Natural killer cell (primary cell): ENCODE data around the gene GGPS1. TPM values are rescaled to one million over a fixed set of nuclear protein-coding genes. Genes with fewer than 3 reads are reported as not detected.
"Not testable (repeated sequence)": the region's sequence is repeated elsewhere in the genome, so short reads cannot be mapped to it uniquely, and the experiment has no call there.

ENCODE experiments used
- ATAC-seq, 3 donors: fragments of 150-1000 bp in 2 of 3; fragments of 200-7000 bp in 1 of 3; cut with Tn5 transposase; 1 replicate in 1 of 3; 2 replicates in 2 of 3; pipeline ENCODE4 v1.10.0; 2021; ENCODE audit warnings: mild to moderate bottlenecking in 2 of 3, moderate library complexity in 2 of 3
- DNase-seq, 2 donors: peaks; one replicate each; pipeline versions ENCODE4 v3.0.0 to v3.0.0-alpha.2; 2013 to 2021; ENCODE audit warnings: mixed read lengths in 1 of 2
- H3K27ac ChIP-seq: one replicate; pipeline ENCODE4 v1.5.1; 2013; ENCODE audit warnings: mild to moderate bottlenecking, low read length
- H3K27me3 ChIP-seq: one replicate; pipeline ENCODE4 v1.6.1; 2013; ENCODE audit warnings: low read length; ENCODE audit not compliant: control insufficient read depth, insufficient read depth
- H3K36me3 ChIP-seq: one replicate; pipeline ENCODE4 v1.6.1; 2013; ENCODE audit warnings: low read length; ENCODE audit not compliant: control insufficient read depth, insufficient read depth
- H3K4me1 ChIP-seq: one replicate; pipeline ENCODE4 v1.6.1; 2013; ENCODE audit warnings: low read length; ENCODE audit not compliant: control insufficient read depth, insufficient read depth
- H3K4me3 ChIP-seq: one replicate; pipeline ENCODE4 v1.5.1; 2013; ENCODE audit warnings: low read length
- H3K9me3 ChIP-seq: one replicate; pipeline ENCODE4 v1.6.1; 2013; ENCODE audit warnings: low read length; ENCODE audit not compliant: control insufficient read depth, insufficient read depth
- H3K27ac Mint-ChIP-seq, 2 donors: one replicate each; pipeline ENCODE4 v1.8.0; 2022; ENCODE audit warnings: mild to moderate bottlenecking in 2 of 2, mixed read lengths in 2 of 2, moderate library complexity in 1 of 2
- H3K27me3 Mint-ChIP-seq, 2 donors: one replicate each; pipeline ENCODE4 v1.8.0; 2022; ENCODE audit warnings: low read depth in 2 of 2, mixed read lengths in 2 of 2
- H3K36me3 Mint-ChIP-seq: one replicate; pipeline ENCODE4 v1.8.0; 2022; ENCODE audit warnings: mixed read lengths
- H3K4me1 Mint-ChIP-seq, 2 donors: one replicate each; pipeline ENCODE4 v1.8.0; 2022; ENCODE audit warnings: mixed read lengths in 2 of 2
- H3K4me3 Mint-ChIP-seq: one replicate; pipeline ENCODE4 v1.8.0; 2022; ENCODE audit warnings: mild to moderate bottlenecking, moderate library complexity, mixed read lengths
- H3K9me3 Mint-ChIP-seq, 2 donors: one replicate each; pipeline ENCODE4 v1.8.0; 2022; ENCODE audit warnings: mixed read lengths in 2 of 2
- WGBS: methylation state at CpG from one replicate; pipeline ENCODE4 v1.1.7; 2013; ENCODE audit warnings: missing lambda C conversion rate; ENCODE audit not compliant: insufficient coverage; 5-methylcytosine and 5-hydroxymethylcytosine counted together
- intact Hi-C: fragments of 100-400 bp; cut with micrococcal nuclease; formaldehyde crosslinking; loops from one replicate; pipeline ENCODE4 v1.14.2; 2022
- total RNA-seq, 4 donors: library from RNA; stranded (reverse); fragments of 120-200 nt in 1 of 4; gene quantifications; one replicate each; pipeline versions ENCODE4 v1.2.3 to v1.2.4, GENCODE V29; 2013 to 2022
- TF ChIP-seq, protein P1 (sequence below): fragments of 200-600 bp; IDR thresholded peaks from one replicate; pipeline ENCODE4 v1.8.0; 2022; ENCODE audit warnings: antibody characterized with exemption

Gene GGPS1
- total RNA-seq, 3 donors from 2014 or later (not counting 1 experiment from before 2014, with no cell fraction given) = 18.7 to 26.0 (median 23.9) TPM

DNA sequence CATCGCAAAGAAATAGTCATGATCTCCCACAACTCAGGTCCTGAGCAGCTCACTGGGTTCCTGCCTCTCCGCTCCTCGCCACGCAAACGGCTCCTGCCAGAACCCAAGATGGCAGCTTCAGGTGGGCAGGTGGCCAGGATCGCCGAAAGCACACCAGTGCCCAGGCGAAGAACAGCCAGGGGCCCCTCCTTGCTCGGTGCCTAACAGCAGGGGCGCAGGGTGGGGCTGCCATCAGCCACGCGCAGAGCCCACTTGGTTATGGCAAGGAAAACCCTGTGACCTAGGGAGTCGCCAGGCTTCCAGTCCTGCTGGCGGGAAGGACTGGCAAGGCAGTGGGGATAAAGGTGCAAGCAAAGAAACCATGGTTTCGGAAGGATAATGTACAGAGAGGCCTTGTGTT lies 47.9 kb upstream of the GGPS1 start:
- H3K9me3 ChIP-seq = no peaks in the 10 kb centered on the region
- H3K4me3 ChIP-seq = no peak overlapping the region
- intact Hi-C loops = no loop called here
- H3K4me1 Mint-ChIP-seq = peaks cover 62% of the 10 kb centered on the region in 2 donors
- peaks cover 38% of the 10 kb centered on the region for H3K4me1 ChIP-seq
- peak overlapping the region; percentile 35 to 50 for H3K27ac Mint-ChIP-seq
- H3K9me3 Mint-ChIP-seq = no peaks in the 10 kb centered on the region
- TF ChIP-seq, protein P1, sequence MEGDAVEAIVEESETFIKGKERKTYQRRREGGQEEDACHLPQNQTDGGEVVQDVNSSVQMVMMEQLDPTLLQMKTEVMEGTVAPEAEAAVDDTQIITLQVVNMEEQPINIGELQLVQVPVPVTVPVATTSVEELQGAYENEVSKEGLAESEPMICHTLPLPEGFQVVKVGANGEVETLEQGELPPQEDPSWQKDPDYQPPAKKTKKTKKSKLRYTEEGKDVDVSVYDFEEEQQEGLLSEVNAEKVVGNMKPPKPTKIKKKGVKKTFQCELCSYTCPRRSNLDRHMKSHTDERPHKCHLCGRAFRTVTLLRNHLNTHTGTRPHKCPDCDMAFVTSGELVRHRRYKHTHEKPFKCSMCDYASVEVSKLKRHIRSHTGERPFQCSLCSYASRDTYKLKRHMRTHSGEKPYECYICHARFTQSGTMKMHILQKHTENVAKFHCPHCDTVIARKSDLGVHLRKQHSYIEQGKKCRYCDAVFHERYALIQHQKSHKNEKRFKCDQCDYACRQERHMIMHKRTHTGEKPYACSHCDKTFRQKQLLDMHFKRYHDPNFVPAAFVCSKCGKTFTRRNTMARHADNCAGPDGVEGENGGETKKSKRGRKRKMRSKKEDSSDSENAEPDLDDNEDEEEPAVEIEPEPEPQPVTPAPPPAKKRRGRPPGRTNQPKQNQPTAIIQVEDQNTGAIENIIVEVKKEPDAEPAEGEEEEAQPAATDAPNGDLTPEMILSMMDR = no peak
- H3K27me3 Mint-ChIP-seq = no peaks in the 10 kb centered on the region
- no peaks in the 10 kb centered on the region for H3K36me3 Mint-ChIP-seq
- 98% methylated on average over 15 of the region's 15 CpGs for WGBS
- ATAC-seq = no peak
- H3K27me3 ChIP-seq = no peaks in the 10 kb centered on the region
- H3K36me3 ChIP-seq = no peaks in the 10 kb centered on the region
- no peak overlapping the region for H3K27ac ChIP-seq
- peak overlapping the region; percentile 17 for H3K4me3 Mint-ChIP-seq
- DNase-seq = no peak

DNA sequence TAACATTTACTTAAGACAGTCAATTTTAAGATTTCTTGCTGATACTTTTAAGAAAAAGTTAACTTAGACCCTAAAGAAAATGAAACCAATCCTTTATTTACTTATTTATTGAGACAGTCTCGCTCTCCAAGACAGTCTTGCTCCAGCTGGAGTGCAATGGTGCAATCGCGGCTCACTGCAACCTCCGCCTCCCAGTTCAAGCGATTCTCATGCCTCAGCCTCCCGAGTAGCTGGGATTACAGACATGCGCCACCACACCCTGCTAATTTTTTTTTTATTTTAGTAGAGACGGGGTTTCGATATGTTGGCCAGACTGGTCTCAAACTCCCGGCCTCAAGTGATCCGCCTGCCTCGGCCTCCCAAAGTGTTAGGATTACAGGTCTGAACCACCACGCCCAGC lies 44.7 kb upstream of the GGPS1 start:
- ATAC-seq, intact Hi-C loops, H3K4me3 ChIP-seq, H3K27me3 Mint-ChIP-seq, H3K36me3 Mint-ChIP-seq, H3K9me3 Mint-ChIP-seq, H3K27me3 ChIP-seq, H3K27ac Mint-ChIP-seq, DNase-seq, H3K4me3 Mint-ChIP-seq, H3K36me3 ChIP-seq, H3K27ac ChIP-seq, H3K9me3 ChIP-seq: not testable (repeated sequence)
- WGBS = 97% methylated on average over 13 of the region's 13 CpGs
- H3K4me1 ChIP-seq = peaks cover 43% of the 10 kb centered on the region
- peaks cover 66 to 74% of the 10 kb centered on the region in 2 donors for H3K4me1 Mint-ChIP-seq

DNA sequence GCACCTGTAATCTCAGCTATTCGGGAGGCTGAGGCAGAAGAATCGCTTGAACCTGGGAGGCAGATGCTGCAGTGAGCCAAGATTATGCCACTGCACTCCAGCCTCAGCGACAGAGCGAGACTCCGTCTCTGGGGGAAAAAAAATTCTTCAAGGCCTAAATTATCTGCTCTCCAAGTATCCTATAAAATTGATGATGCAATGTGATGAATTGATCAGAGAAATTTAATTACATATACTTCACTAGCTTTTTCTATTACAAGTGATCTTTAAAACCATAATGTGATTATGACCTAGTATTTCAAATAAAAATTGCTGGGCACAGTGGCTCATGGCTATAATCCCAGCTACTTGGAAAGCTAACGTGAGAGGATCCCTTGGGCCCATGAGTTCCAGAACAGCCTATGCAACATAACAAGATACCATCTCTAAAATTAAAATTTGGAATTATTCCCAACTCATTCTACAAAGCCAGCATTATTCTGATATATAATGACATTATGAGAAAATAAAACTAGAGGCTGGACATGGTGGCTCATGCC lies 44.1 kb upstream of the GGPS1 start:
- Histone ChIP-seq H3K27ac (no peak overlapping the region), H3K36me3 (no peaks in the 10 kb centered on the region), H3K4me3 (no peak overlapping the region), H3K4me1 (peaks cover 40% of the 10 kb centered on the region), H3K27me3 (no peaks in the 10 kb centered on the region), H3K9me3 (no peaks in the 10 kb centered on the region)
- Mint-ChIP-seq H3K27ac (peak overlapping the region in 1 of 2 donors; percentile 36), H3K4me1 (peaks cover 66 to 72% of the 10 kb centered on the region in 2 donors), H3K36me3 (no peaks in the 10 kb centered on the region), H3K27me3 (no peaks in the 10 kb centered on the region), H3K4me3 (peak overlapping the region; percentile 17), H3K9me3 (no peaks in the 10 kb centered on the region)
- intact Hi-C loops = no loop called here
- WGBS = over 99% methylated on average over 6 of the region's 6 CpGs
- TF ChIP-seq, protein P1 = no peak
- no peak for DNase-seq
- no peak for ATAC-seq

DNA sequence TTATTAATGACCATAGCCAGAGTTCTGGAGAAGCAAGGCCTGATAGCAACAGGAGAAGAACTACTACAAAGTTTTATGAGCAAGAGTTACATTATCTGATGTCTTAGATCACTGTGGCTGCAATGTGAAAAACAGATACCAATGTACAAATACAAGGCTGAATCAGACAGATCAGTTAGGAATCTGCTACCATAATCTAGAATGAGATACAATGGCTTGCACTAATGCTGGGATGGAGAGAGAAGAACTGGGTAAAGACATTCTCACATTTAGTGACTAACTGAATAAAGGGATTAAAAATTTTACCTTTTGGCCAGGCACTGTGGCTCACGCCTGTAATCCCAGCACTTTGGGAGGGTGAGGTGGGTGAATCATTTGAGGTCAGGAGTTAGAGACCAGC lies 41.7 kb upstream of the GGPS1 start:
- ATAC-seq (peak in 2 of 3 donors; percentile 25 to 37), DNase-seq (no peak)
- H3K36me3 ChIP-seq = no peaks in the 10 kb centered on the region
- Mint-ChIP-seq H3K4me3 (peak overlapping the region; percentile 11), H3K27ac (peak overlapping the region; percentile 67 to 72), H3K4me1 (peaks cover 63 to 71% of the 10 kb centered on the region in 2 donors), H3K27me3 (no peaks in the 10 kb centered on the region), H3K36me3 (no peaks in the 10 kb centered on the region), H3K9me3 (no peaks in the 10 kb centered on the region)
- 21% methylated on average over 1 of the region's 1 CpG for WGBS
- TF ChIP-seq, protein P1 = no peak
- peaks cover 39% of the 10 kb centered on the region for H3K4me1 ChIP-seq
- no peaks in the 10 kb centered on the region for H3K27me3 ChIP-seq
- H3K4me3 ChIP-seq = no peak overlapping the region
- no peaks in the 10 kb centered on the region for H3K9me3 ChIP-seq
- H3K27ac ChIP-seq = no peak overlapping the region
- intact Hi-C loops = loop anchor here (5.0 kb wide), 1 partner anchor 36 kb away; no protein-coding TSS in a partner anchor
